ENCODE data around the gene NF1.
"Not testable (repeated sequence)": the region's sequence is repeated elsewhere in the genome, so short reads cannot be mapped to it uniquely, and the experiment has no call there.

NF1 gene

DNA sequence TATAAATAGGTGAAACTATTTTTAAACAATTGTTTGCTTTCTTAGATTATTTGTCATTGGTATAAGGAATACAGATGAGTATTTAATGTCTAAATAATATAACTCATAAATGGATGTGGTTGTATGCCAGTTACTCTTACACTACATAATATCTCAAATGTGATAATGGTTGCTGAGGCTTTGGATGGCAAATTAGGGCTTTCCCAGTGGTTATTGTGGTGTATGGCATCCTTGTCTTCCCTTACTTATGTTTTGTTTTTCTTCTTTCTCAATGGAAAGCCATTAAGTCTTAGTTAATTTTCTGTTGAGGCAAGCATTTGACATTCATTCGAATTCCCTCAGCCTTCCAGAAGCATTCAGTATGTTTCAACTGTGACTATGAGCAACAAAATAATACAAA, 191.8 kb downstream of the NF1 start:
- no peak overlapping the region for H3K4me3 ChIP-seq (ENCODE audit: control insufficient read depth in 1 of 7, extremely low read depth in 1 of 7, insufficient read depth in 4 of 7, low read depth in 2 of 7, low read length in 6 of 7)
- H3K9me3 ChIP-seq (ENCODE audit: control extremely low read depth in 1 of 5, control insufficient read depth in 4 of 5, insufficient read depth in 2 of 5, low read depth in 1 of 5, low read length in 4 of 5), result no peaks in the 10 kb centered on the region
- H3K36me3 ChIP-seq (ENCODE audit: control insufficient read depth in 4 of 4, insufficient read depth in 4 of 4, low read length in 3 of 4), result peaks cover 0 to 2% (median 1%) of the 10 kb centered on the region in 4 experiments
- H3K27me3 ChIP-seq (replicated peaks in 2 of 5; ENCODE audit: control insufficient read depth in 4 of 5, insufficient read depth in 5 of 5, low read length in 4 of 5), result no peaks in the 10 kb centered on the region
- CTCF ChIA-PET, result no interaction called here
- no CpG with 5 or more reads among the region's 1 CpG for WGBS (ENCODE audit: insufficient coverage)
- POLR2A ChIA-PET, result no interaction called here
- no peak overlapping the region for H3K27ac ChIP-seq (ENCODE audit: insufficient read depth in 1 of 2, low read depth in 1 of 2, low read length in 2 of 2, poor library complexity in 1 of 2, severe bottlenecking in 2 of 2)
- DNase-seq, result peak in 2 of 3 donors; percentile 23 to 34
- H3K4me1 ChIP-seq (ENCODE audit: control extremely low read depth in 1 of 4, control insufficient read depth in 4 of 4, insufficient read depth in 4 of 4, low read length in 3 of 4), result peaks cover 0 to 10% (median 3%) of the 10 kb centered on the region in 4 experiments

DNA sequence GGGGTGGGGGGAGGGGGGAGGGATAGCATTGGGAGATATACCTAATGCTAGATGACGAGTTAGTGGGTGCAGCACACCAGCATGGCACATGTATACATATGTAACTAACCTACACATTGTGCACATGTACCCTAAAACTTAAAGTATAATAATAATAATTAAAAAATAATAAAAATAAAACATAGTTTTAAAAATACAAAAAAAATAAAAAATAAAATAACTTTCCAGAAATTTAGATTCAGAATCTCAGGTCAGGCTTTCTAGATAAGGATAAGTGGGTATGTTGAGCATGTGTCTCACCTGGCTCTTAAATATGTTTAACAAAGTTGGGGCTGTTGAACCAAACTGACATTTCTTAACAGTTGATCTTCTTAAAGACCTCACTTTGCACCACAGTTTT, 193.2 kb downstream of the NF1 start:
- peaks cover 0 to 10% (median 3%) of the 10 kb centered on the region in 4 experiments for H3K4me1 ChIP-seq (ENCODE audit: control extremely low read depth in 1 of 4, control insufficient read depth in 4 of 4, insufficient read depth in 4 of 4, low read length in 3 of 4)
- H3K27me3 ChIP-seq (replicated peaks in 2 of 5; ENCODE audit: control insufficient read depth in 4 of 5, insufficient read depth in 5 of 5, low read length in 4 of 5); DNase-seq; H3K9me3 ChIP-seq (ENCODE audit: control extremely low read depth in 1 of 5, control insufficient read depth in 4 of 5, insufficient read depth in 2 of 5, low read depth in 1 of 5, low read length in 4 of 5); H3K4me3 ChIP-seq (ENCODE audit: control insufficient read depth in 1 of 7, extremely low read depth in 1 of 7, insufficient read depth in 4 of 7, low read depth in 2 of 7, low read length in 6 of 7); H3K27ac ChIP-seq (ENCODE audit: insufficient read depth in 1 of 2, low read depth in 1 of 2, low read length in 2 of 2, poor library complexity in 1 of 2, severe bottlenecking in 2 of 2); CTCF ChIA-PET; H3K36me3 ChIP-seq (ENCODE audit: control insufficient read depth in 4 of 4, insufficient read depth in 4 of 4, low read length in 3 of 4): not testable (repeated sequence)
- POLR2A ChIA-PET, result interaction anchor here (0.6 kb wide), 1 partner anchor 65 kb away, joined by 3 read pairs; no protein-coding TSS in a partner anchor
- no CpG with 5 or more reads among the region's 1 CpG for WGBS (ENCODE audit: insufficient coverage)

DNA sequence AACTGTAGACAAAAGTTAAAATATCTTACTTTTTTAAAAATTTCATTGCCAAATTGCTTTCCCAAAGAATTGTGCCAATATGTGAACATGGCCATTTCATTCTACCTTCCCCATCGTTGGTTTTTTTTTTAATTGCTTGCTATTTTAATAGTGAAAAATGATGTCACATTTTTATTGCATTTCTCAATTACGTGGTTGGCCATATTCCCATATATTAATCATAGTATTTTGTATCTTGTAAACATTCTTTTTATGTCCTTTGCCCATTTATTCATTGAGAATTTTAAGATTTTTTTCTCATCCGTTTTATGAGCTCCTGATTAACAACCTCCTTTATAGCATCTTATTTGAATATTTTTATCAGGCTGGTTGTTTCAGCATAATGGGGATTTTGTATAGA, 195.0 kb downstream of the NF1 start:
- H3K36me3 ChIP-seq (ENCODE audit: control insufficient read depth in 4 of 4, insufficient read depth in 4 of 4, low read length in 3 of 4), result peaks cover 0 to 7% (median 1%) of the 10 kb centered on the region in 4 experiments
- no peaks in the 10 kb centered on the region for H3K27me3 ChIP-seq (replicated peaks in 2 of 5; ENCODE audit: control insufficient read depth in 4 of 5, insufficient read depth in 5 of 5, low read length in 4 of 5)
- POLR2A ChIA-PET, result no interaction called here
- H3K4me3 ChIP-seq (ENCODE audit: control insufficient read depth in 1 of 7, extremely low read depth in 1 of 7, insufficient read depth in 4 of 7, low read depth in 2 of 7, low read length in 6 of 7), result peak overlapping the region in 1 of 7 experiments; percentile 2
- H3K4me1 ChIP-seq (ENCODE audit: control extremely low read depth in 1 of 4, control insufficient read depth in 4 of 4, insufficient read depth in 4 of 4, low read length in 3 of 4), result peaks cover 0 to 20% (median 4%) of the 10 kb centered on the region in 4 experiments
- 100% methylated on average over 1 of the region's 3 CpGs for WGBS (ENCODE audit: insufficient coverage)
- CTCF ChIA-PET, result interaction anchor here (0.8 to 1.4 kb wide), 3 partner anchors 11 to 26 kb away, joined by 3 to 4 read pairs (median 3); partner anchors contain the start of gene EVI2B
- DNase-seq, result no peak
- H3K9me3 ChIP-seq (ENCODE audit: control extremely low read depth in 1 of 5, control insufficient read depth in 4 of 5, insufficient read depth in 2 of 5, low read depth in 1 of 5, low read length in 4 of 5), result no peaks in the 10 kb centered on the region
- peak overlapping the region in 1 of 2 experiments; percentile 54 for H3K27ac ChIP-seq (ENCODE audit: insufficient read depth in 1 of 2, low read depth in 1 of 2, low read length in 2 of 2, poor library complexity in 1 of 2, severe bottlenecking in 2 of 2)

DNA sequence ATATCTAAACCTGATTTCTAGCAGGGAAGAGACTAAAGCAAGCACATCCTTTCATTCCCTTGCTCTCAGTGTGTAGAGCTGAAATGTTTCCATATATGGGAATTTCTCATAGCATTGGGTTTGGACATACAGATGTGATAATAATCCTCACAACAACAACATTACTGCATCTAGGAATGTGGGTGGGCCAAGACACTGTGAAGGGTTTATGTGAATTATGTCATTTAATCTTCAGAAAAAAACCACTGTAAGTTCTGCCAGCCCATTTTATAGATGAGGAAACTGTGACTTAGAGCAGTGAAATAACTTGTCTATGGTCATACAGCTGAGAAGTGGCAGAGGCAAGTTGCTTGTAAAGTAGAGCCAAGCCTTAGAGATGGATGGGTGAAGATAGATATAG, 197.0 kb downstream of the NF1 start:
- Histone ChIP-seq H3K36me3 (ENCODE audit: control insufficient read depth in 4 of 4, insufficient read depth in 4 of 4, low read length in 3 of 4) (peaks cover 0 to 7% (median 1%) of the 10 kb centered on the region in 4 experiments), H3K27me3 (replicated peaks in 2 of 5; ENCODE audit: control insufficient read depth in 4 of 5, insufficient read depth in 5 of 5, low read length in 4 of 5) (no peaks in the 10 kb centered on the region), H3K4me3 (ENCODE audit: control insufficient read depth in 1 of 7, extremely low read depth in 1 of 7, insufficient read depth in 4 of 7, low read depth in 2 of 7, low read length in 6 of 7) (no peak overlapping the region), H3K9me3 (ENCODE audit: control extremely low read depth in 1 of 5, control insufficient read depth in 4 of 5, insufficient read depth in 2 of 5, low read depth in 1 of 5, low read length in 4 of 5) (no peaks in the 10 kb centered on the region), H3K4me1 (ENCODE audit: control extremely low read depth in 1 of 4, control insufficient read depth in 4 of 4, insufficient read depth in 4 of 4, low read length in 3 of 4) (peaks cover 0 to 28% (median 6%) of the 10 kb centered on the region in 4 experiments), H3K27ac (ENCODE audit: insufficient read depth in 1 of 2, low read depth in 1 of 2, low read length in 2 of 2, poor library complexity in 1 of 2, severe bottlenecking in 2 of 2) (no peak overlapping the region)
- ChIA-PET POLR2A (no interaction called here), CTCF (no interaction called here)
- no peak for DNase-seq

DNA sequence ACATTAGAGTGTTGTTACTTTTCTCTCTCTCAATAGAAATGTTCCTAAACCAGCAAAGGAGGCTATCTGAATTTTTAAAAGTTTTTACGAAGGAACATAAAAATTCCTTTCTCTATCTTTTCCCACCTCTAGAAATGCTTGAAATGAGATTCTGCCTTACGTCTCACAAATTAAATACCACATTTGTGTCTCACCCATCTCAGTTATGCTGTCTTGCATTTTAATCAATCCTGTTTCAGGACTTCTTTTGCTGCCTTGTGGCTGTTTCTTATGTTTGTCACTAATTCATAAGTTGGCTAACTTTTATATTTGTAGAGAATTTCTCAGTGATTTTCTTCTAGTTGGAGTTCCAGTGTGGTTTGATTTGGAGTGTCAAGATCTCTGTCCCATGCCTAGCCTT, 198.8 kb downstream of the NF1 start:
- no peak overlapping the region for H3K4me3 ChIP-seq (ENCODE audit: control insufficient read depth in 1 of 7, extremely low read depth in 1 of 7, insufficient read depth in 4 of 7, low read depth in 2 of 7, low read length in 6 of 7)
- DNase-seq, result no peak
- H3K27ac ChIP-seq (ENCODE audit: insufficient read depth in 1 of 2, low read depth in 1 of 2, low read length in 2 of 2, poor library complexity in 1 of 2, severe bottlenecking in 2 of 2), result no peak overlapping the region
- H3K9me3 ChIP-seq (ENCODE audit: control extremely low read depth in 1 of 5, control insufficient read depth in 4 of 5, insufficient read depth in 2 of 5, low read depth in 1 of 5, low read length in 4 of 5), result no peaks in the 10 kb centered on the region
- peaks cover 0 to 7% (median 0%) of the 10 kb centered on the region in 4 experiments for H3K36me3 ChIP-seq (ENCODE audit: control insufficient read depth in 4 of 4, insufficient read depth in 4 of 4, low read length in 3 of 4)
- H3K27me3 ChIP-seq (replicated peaks in 2 of 5; ENCODE audit: control insufficient read depth in 4 of 5, insufficient read depth in 5 of 5, low read length in 4 of 5), result no peaks in the 10 kb centered on the region
- 100% methylated on average over 2 of the region's 2 CpGs for WGBS (ENCODE audit: insufficient coverage)
- ChIA-PET POLR2A (no interaction called here), CTCF (interaction anchor here (1.6 kb wide), 1 partner anchor 10 kb away, joined by 4 read pairs; no protein-coding TSS in a partner anchor)
- H3K4me1 ChIP-seq (ENCODE audit: control extremely low read depth in 1 of 4, control insufficient read depth in 4 of 4, insufficient read depth in 4 of 4, low read length in 3 of 4), result peaks cover 0 to 28% (median 6%) of the 10 kb centered on the region in 4 experiments

DNA sequence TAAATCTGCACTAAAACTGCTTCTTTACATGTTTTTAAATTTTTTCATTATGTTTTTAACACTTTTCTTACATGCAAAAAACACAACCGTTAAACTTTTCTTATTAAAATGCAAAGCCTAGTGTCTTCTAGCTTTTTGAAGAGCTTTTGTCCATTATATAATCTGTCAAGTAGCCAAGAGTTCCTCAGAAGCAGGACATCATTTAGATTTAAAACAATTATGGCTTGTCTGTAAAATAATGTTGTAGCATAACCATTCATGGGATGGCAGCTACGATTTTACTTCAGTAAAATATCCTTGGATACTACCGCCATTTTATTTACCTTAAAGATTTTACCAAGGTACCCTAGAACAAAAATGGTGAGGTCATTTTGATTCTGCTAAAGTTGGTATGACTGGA, 199.5 kb downstream of the NF1 start:
- H3K9me3 ChIP-seq (ENCODE audit: control extremely low read depth in 1 of 5, control insufficient read depth in 4 of 5, insufficient read depth in 2 of 5, low read depth in 1 of 5, low read length in 4 of 5), result no peaks in the 10 kb centered on the region

DNA sequence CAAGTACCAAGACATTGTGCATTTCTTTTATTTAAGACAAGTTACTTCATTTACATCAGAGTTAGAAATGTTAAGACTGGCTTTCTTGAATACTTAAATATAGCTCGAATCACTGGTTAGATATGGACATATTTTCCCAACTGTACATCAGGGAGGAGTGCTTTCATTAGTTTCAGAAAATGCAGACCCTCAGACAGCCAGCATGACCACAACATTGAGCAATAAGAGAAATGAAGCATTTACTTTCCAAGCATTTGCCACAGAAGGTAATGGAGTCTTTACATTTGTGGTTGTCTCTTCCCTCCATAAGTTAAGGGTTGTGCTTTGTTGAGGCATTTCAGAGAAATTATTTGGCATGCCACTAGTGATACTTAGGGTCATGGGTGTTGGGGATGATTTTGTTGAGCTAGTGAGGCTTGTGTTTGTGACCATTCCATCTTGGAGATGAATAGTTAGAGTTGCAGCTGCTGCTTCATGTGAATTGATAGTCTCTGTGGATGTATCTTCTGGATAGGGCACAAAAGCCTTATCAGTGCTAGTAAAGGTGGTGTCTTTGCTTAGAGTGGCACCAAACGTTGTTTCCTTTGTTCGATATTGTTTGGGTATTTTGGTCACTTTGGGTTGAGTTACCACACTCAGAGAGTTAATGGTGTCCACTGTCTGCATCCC, 200.2 kb downstream of the NF1 start:
- H3K27me3 ChIP-seq (replicated peaks in 2 of 5; ENCODE audit: control insufficient read depth in 4 of 5, insufficient read depth in 5 of 5, low read length in 4 of 5), result no peaks in the 10 kb centered on the region
- H3K36me3 ChIP-seq (ENCODE audit: control insufficient read depth in 4 of 4, insufficient read depth in 4 of 4, low read length in 3 of 4), result peaks cover 0 to 5% (median 0%) of the 10 kb centered on the region in 4 experiments
- peaks cover 0 to 23% (median 6%) of the 10 kb centered on the region in 4 experiments for H3K4me1 ChIP-seq (ENCODE audit: control extremely low read depth in 1 of 4, control insufficient read depth in 4 of 4, insufficient read depth in 4 of 4, low read length in 3 of 4)
- POLR2A ChIA-PET, result no interaction called here
- H3K9me3 ChIP-seq (ENCODE audit: control extremely low read depth in 1 of 5, control insufficient read depth in 4 of 5, insufficient read depth in 2 of 5, low read depth in 1 of 5, low read length in 4 of 5), result no peaks in the 10 kb centered on the region
- H3K4me3 ChIP-seq (ENCODE audit: control insufficient read depth in 1 of 7, extremely low read depth in 1 of 7, insufficient read depth in 4 of 7, low read depth in 2 of 7, low read length in 6 of 7), result no peak overlapping the region
- peak in 1 of 3 donors; percentile 27 for DNase-seq
- CTCF ChIA-PET, result no interaction called here
- 100% methylated on average over 3 of the region's 3 CpGs for WGBS (ENCODE audit: insufficient coverage)
- no peak overlapping the region for H3K27ac ChIP-seq (ENCODE audit: insufficient read depth in 1 of 2, low read depth in 1 of 2, low read length in 2 of 2, poor library complexity in 1 of 2, severe bottlenecking in 2 of 2)

More for the DNA sequence above, 199.5 kb downstream of the NF1 start:
- ChIA-PET POLR2A (no interaction called here), CTCF (interaction anchor here (1.6 kb wide), 1 partner anchor 10 kb away, joined by 4 read pairs; no protein-coding TSS in a partner anchor)
- WGBS (ENCODE audit: insufficient coverage), result no CpG with 5 or more reads among the region's 3 CpGs
- peaks cover 0 to 28% (median 6%) of the 10 kb centered on the region in 4 experiments for H3K4me1 ChIP-seq (ENCODE audit: control extremely low read depth in 1 of 4, control insufficient read depth in 4 of 4, insufficient read depth in 4 of 4, low read length in 3 of 4)
- peaks cover 0 to 6% (median 0%) of the 10 kb centered on the region in 4 experiments for H3K36me3 ChIP-seq (ENCODE audit: control insufficient read depth in 4 of 4, insufficient read depth in 4 of 4, low read length in 3 of 4)
- H3K4me3 ChIP-seq (ENCODE audit: control insufficient read depth in 1 of 7, extremely low read depth in 1 of 7, insufficient read depth in 4 of 7, low read depth in 2 of 7, low read length in 6 of 7), result no peak overlapping the region
- H3K27ac ChIP-seq (ENCODE audit: insufficient read depth in 1 of 2, low read depth in 1 of 2, low read length in 2 of 2, poor library complexity in 1 of 2, severe bottlenecking in 2 of 2), result no peak overlapping the region
- no peak for DNase-seq
- H3K27me3 ChIP-seq (replicated peaks in 2 of 5; ENCODE audit: control insufficient read depth in 4 of 5, insufficient read depth in 5 of 5, low read length in 4 of 5), result no peaks in the 10 kb centered on the region

Data from common myeloid progenitor, CD34-positive (primary cell).